ENCODE results near the gene OR51E1. TPM values are rescaled to one million over a fixed set of nuclear protein-coding genes. Genes with fewer than 3 reads are reported as not detected.

OR51E1 gene
- total RNA-seq, 1 donor from 2014 or later: 0.16 TPM

- DNase-seq: no peak
These were observed 11.0 kb downstream of the OR51E1 start for GRCh38 chr11:4654635-4655369.

- DNase-seq: no peak
These were observed 15.1 kb downstream of the OR51E1 start for GRCh38 chr11:4658629-4659445.

- DNase-seq: no peak
These were observed 19.1 kb downstream of the OR51E1 start for GRCh38 chr11:4662876-4663275.

- DNase-seq: no peak
These were observed 20.4 kb downstream of the OR51E1 start for GRCh38 chr11:4664183-4664582.

GRCh38 chr11:4664786-4665185, 21.0 kb downstream of the OR51E1 start:
- DNase-seq: no peak

GRCh38 chr11:4665424-4665823, 21.6 kb downstream of the OR51E1 start:
- no peak for DNase-seq

- no peak for DNase-seq
These were observed 28.0 kb downstream of the OR51E1 start for GRCh38 chr11:4671741-4672140.

GRCh38 chr11:4672470-4672869, 28.7 kb downstream of the OR51E1 start:
- no peak for DNase-seq

- no peak for DNase-seq
These were observed 30.0 kb downstream of the OR51E1 start for GRCh38 chr11:4673781-4674180.

GRCh38 chr11:4677948-4678347, 34.2 kb downstream of the OR51E1 start:
- DNase-seq: no peak

GRCh38 chr11:4680341-4680740, 36.6 kb downstream of the OR51E1 start:
- DNase-seq: no peak

- DNase-seq: no peak
These were observed 39.0 kb downstream of the OR51E1 start for GRCh38 chr11:4682623-4683419.

- no peak for DNase-seq
These were observed 41.0 kb downstream of the OR51E1 start for GRCh38 chr11:4684631-4685285.

- no peak for DNase-seq
These were observed 51.7 kb downstream of the OR51E1 start for GRCh38 chr11:4695442-4695841.

GRCh38 chr11:4697585-4697984, 53.8 kb downstream of the OR51E1 start, which contains the start of gene OR51E2:
OR51E2 (minus strand) TSS chr11:4697853; CDS start chr11:4682711, 15,142 bp downstream.
- DNase-seq: no peak

- DNase-seq: no peak
These were observed 56.1 kb downstream of the OR51E1 start for GRCh38 chr11:4699697-4700435.

GRCh38 chr11:4700436-4700820, 56.6 kb downstream of the OR51E1 start:
- DNase-seq: no peak

- no peak for DNase-seq
These were observed 60.4 kb downstream of the OR51E1 start, which contains the start of gene MMP26 for GRCh38 chr11:4704054-4704789. MMP26 (plus strand) TSS chr11:4704784.

GRCh38 chr11:4704790-4705334, 61.1 kb downstream of the OR51E1 start:
- DNase-seq: no peak
